Trophoblast cell (in vitro differentiated cells and primary cell): ENCODE results near the gene WWC2.

ENCODE experiments used
- DNase-seq, 2 donors: peaks; one replicate each; pipeline ENCODE4 v3.0.0-alpha.2; 2016
- H2AFZ ChIP-seq: 2 replicates; pipeline ENCODE4 v1.6.1; 2013; ENCODE audit warnings: low read length, moderate library complexity, mild to moderate bottlenecking; ENCODE audit not compliant: insufficient read depth, poor library complexity
- H2AK5ac ChIP-seq: 2 replicates; pipeline ENCODE4 v1.6.1; 2013; ENCODE audit warnings: mild to moderate bottlenecking, low read length
- H2BK120ac ChIP-seq: 2 replicates; pipeline ENCODE4 v1.6.1; 2013; ENCODE audit warnings: low read length, mild to moderate bottlenecking, moderate library complexity; ENCODE audit not compliant: insufficient read depth, poor library complexity
- H2BK12ac ChIP-seq: 2 replicates; pipeline ENCODE4 v1.6.1; 2013; ENCODE audit warnings: mild to moderate bottlenecking, low read length, moderate library complexity
- H2BK5ac ChIP-seq: 2 replicates; pipeline ENCODE4 v1.6.1; 2013; ENCODE audit warnings: low read length, low read depth, moderate library complexity, mild to moderate bottlenecking; ENCODE audit not compliant: poor library complexity
- H3K14ac ChIP-seq: 2 replicates; pipeline ENCODE4 v1.6.1; 2013; ENCODE audit warnings: mild to moderate bottlenecking, low read length
- H3K18ac ChIP-seq: 2 replicates; pipeline ENCODE4 v1.6.1; 2013; ENCODE audit warnings: mild to moderate bottlenecking, low read length
- H3K23ac ChIP-seq: 2 replicates; pipeline ENCODE4 v1.6.1; 2013; ENCODE audit warnings: low read length
- H3K27ac ChIP-seq: 2 replicates; pipeline ENCODE4 v1.5.1; 2013; ENCODE audit warnings: low read depth, mild to moderate bottlenecking, inconsistent platforms, low read length, moderate library complexity
- H3K27me3 ChIP-seq: 2 replicates; pipeline ENCODE4 v1.6.1; 2013; ENCODE audit warnings: inconsistent platforms, mild to moderate bottlenecking, low read length, moderate library complexity; ENCODE audit not compliant: insufficient read depth
- H3K36me3 ChIP-seq, 2 experiments: 1 replicate in 1 of 2; 2 replicates in 1 of 2; pipeline ENCODE4 v1.6.1; 2013; ENCODE audit warnings: low read length in 2 of 2, mild to moderate bottlenecking in 2 of 2, moderate library complexity in 1 of 2; ENCODE audit not compliant: insufficient read depth in 2 of 2, control insufficient read depth in 1 of 2
- H3K4ac ChIP-seq: 2 replicates; pipeline ENCODE4 v1.6.1; 2013; ENCODE audit warnings: low read depth, mild to moderate bottlenecking, low read length, moderate library complexity
- H3K4me1 ChIP-seq, 2 experiments: 1 replicate in 1 of 2; 2 replicates in 1 of 2; pipeline ENCODE4 v1.6.1; 2013; ENCODE audit warnings: low read length in 2 of 2, mild to moderate bottlenecking in 2 of 2, moderate library complexity in 1 of 2; ENCODE audit not compliant: insufficient read depth in 2 of 2, control insufficient read depth in 1 of 2
- H3K4me2 ChIP-seq: 2 replicates; pipeline ENCODE4 v1.6.1; 2013; ENCODE audit warnings: inconsistent platforms, mild to moderate bottlenecking, low read length, moderate library complexity
- H3K4me3 ChIP-seq: 2 replicates; pipeline ENCODE4 v1.5.1; 2013; ENCODE audit warnings: mild to moderate bottlenecking, low read depth, low read length, inconsistent platforms
- H3K79me1 ChIP-seq: one replicate; pipeline ENCODE4 v1.6.1; 2013; ENCODE audit warnings: low read length
- H3K79me2 ChIP-seq: 2 replicates; pipeline ENCODE4 v1.6.1; 2013; ENCODE audit warnings: low read length, mild to moderate bottlenecking; ENCODE audit not compliant: control insufficient read depth, insufficient read depth, poor library complexity
- H3K9ac ChIP-seq: 2 replicates; pipeline ENCODE4 v1.6.1; 2013; ENCODE audit warnings: mild to moderate bottlenecking, low read length
- H3K9me3 ChIP-seq: 2 replicates; pipeline ENCODE4 v1.6.1; 2013; ENCODE audit warnings: low read depth, mild to moderate bottlenecking, control low read depth, inconsistent platforms, low read length; ENCODE audit not compliant: insufficient read depth
- H4K12ac ChIP-seq: 2 replicates; pipeline ENCODE4 v1.6.1; 2013; ENCODE audit warnings: low read depth, mild to moderate bottlenecking, low read length, moderate library complexity
- H4K8ac ChIP-seq: 2 replicates; pipeline ENCODE4 v1.6.1; 2013; ENCODE audit warnings: low read depth, mild to moderate bottlenecking, low read length, moderate library complexity
- H4K91ac ChIP-seq: one replicate; pipeline ENCODE4 v1.6.1; 2013; ENCODE audit warnings: low read depth, mild to moderate bottlenecking, low read length, moderate library complexity
- WGBS: extraction: QIAGEN DNeasy Blood & Tissue Kit; methylation state at CpG from one replicate; pipeline ENCODE4 v1.1.7; 2013; ENCODE audit warnings: missing lambda C conversion rate; ENCODE audit not compliant: insufficient read length, insufficient coverage; ENCODE audit errors: extremely low coverage; 5-methylcytosine and 5-hydroxymethylcytosine counted together

WWC2 gene

GRCh38 chr4:183242291-183242690, 143.2 kb downstream of the WWC2 start:
- Histone ChIP-seq H3K9ac (no peak overlapping the region), H3K14ac (no peak overlapping the region), H2AFZ (no peak overlapping the region), H4K91ac (no peak overlapping the region), H2AK5ac (no peak overlapping the region), H3K18ac (no peak overlapping the region), H3K4me3 (no peak overlapping the region), H3K27ac (no peak overlapping the region), H2BK120ac (no peak overlapping the region), H3K4ac (no peak overlapping the region), H3K79me1 (peaks cover 4% of the 10 kb centered on the region), H4K12ac (no peak overlapping the region), H3K4me2 (no peak overlapping the region), H3K4me1 (peaks cover 10 to 14% of the 10 kb centered on the region in 2 experiments), H2BK12ac (no peak overlapping the region), H4K8ac (no peak overlapping the region), H3K9me3 (no peaks in the 10 kb centered on the region), H3K23ac (no peak overlapping the region), H3K27me3 (no peaks in the 10 kb centered on the region), H2BK5ac (no peak overlapping the region), H3K79me2 (no peaks in the 10 kb centered on the region), H3K36me3 (peaks cover 3 to 5% of the 10 kb centered on the region in 2 experiments)
- no CpG with 5 or more reads among the region's 2 CpGs for WGBS
- no peak for DNase-seq

GRCh38 chr4:183244019-183244418, 145.0 kb downstream of the WWC2 start:
- Histone ChIP-seq H4K91ac (no peak overlapping the region), H2BK12ac (no peak overlapping the region), H3K4me2 (no peak overlapping the region), H3K79me2 (no peaks in the 10 kb centered on the region), H3K23ac (no peak overlapping the region), H3K18ac (no peak overlapping the region), H4K8ac (no peak overlapping the region), H2BK120ac (no peak overlapping the region), H3K4ac (no peak overlapping the region), H3K27ac (no peak overlapping the region), H3K9ac (no peak overlapping the region), H3K79me1 (peaks cover 4% of the 10 kb centered on the region), H2BK5ac (no peak overlapping the region), H3K4me3 (no peak overlapping the region), H2AK5ac (no peak overlapping the region), H3K27me3 (no peaks in the 10 kb centered on the region), H4K12ac (no peak overlapping the region), H2AFZ (no peak overlapping the region), H3K36me3 (peaks cover 3 to 7% of the 10 kb centered on the region in 2 experiments), H3K4me1 (peaks cover 10 to 11% of the 10 kb centered on the region in 2 experiments), H3K14ac (no peak overlapping the region), H3K9me3 (no peaks in the 10 kb centered on the region)
- DNase-seq = no peak
- no CpG with 5 or more reads among the region's 8 CpGs for WGBS

- no peak overlapping the region for H3K23ac ChIP-seq
- H3K14ac ChIP-seq = no peak overlapping the region
- H2AFZ ChIP-seq = no peak overlapping the region
- no peak overlapping the region for H2BK120ac ChIP-seq
- H4K12ac ChIP-seq = no peak overlapping the region
- no peaks in the 10 kb centered on the region for H3K27me3 ChIP-seq
- no peak overlapping the region for H3K27ac ChIP-seq
- no CpG with 5 or more reads among the region's 2 CpGs for WGBS
- no peak overlapping the region for H4K8ac ChIP-seq
- H3K79me1 ChIP-seq = peaks cover 4% of the 10 kb centered on the region
- H3K4me2 ChIP-seq = no peak overlapping the region
- H3K4ac ChIP-seq = no peak overlapping the region
- H2BK12ac ChIP-seq = no peak overlapping the region
- no peak overlapping the region for H3K4me3 ChIP-seq
- H2AK5ac ChIP-seq = no peak overlapping the region
- H3K36me3 ChIP-seq = peaks cover 3 to 7% of the 10 kb centered on the region in 2 experiments
- H3K4me1 ChIP-seq = peaks cover 10 to 11% of the 10 kb centered on the region in 2 experiments
- no peak overlapping the region for H4K91ac ChIP-seq
- no peaks in the 10 kb centered on the region for H3K9me3 ChIP-seq
- H3K9ac ChIP-seq = no peak overlapping the region
- H2BK5ac ChIP-seq = no peak overlapping the region
- H3K18ac ChIP-seq = no peak overlapping the region
- H3K79me2 ChIP-seq = no peaks in the 10 kb centered on the region
- DNase-seq = no peak
Observed at GRCh38 chr4:183244506-183244905, 145.4 kb downstream of the WWC2 start.

GRCh38 chr4:183248201-183248600, 149.1 kb downstream of the WWC2 start:
- WGBS = no CpG with 5 or more reads among the region's 2 CpGs
- Histone ChIP-seq H3K9me3 (no peaks in the 10 kb centered on the region), H3K4ac (no peak overlapping the region), H3K18ac (no peak overlapping the region), H4K8ac (no peak overlapping the region), H3K23ac (no peak overlapping the region), H3K27me3 (no peaks in the 10 kb centered on the region), H4K91ac (no peak overlapping the region), H3K27ac (no peak overlapping the region), H2BK5ac (no peak overlapping the region), H2AFZ (no peak overlapping the region), H3K36me3 (peaks cover 8 to 17% of the 10 kb centered on the region in 2 experiments), H4K12ac (no peak overlapping the region), H3K14ac (no peak overlapping the region), H2AK5ac (no peak overlapping the region), H2BK120ac (no peak overlapping the region), H3K4me2 (no peak overlapping the region), H3K4me3 (no peak overlapping the region), H3K79me1 (no peaks in the 10 kb centered on the region), H3K79me2 (no peaks in the 10 kb centered on the region), H3K4me1 (no peaks in the 10 kb centered on the region), H2BK12ac (no peak overlapping the region), H3K9ac (no peak overlapping the region)
- DNase-seq = no peak
